ENCODE results near the gene PLBD1.
A peak's percentile ranks its signal among the peaks of the same experiment; 100 is the strongest.

Gene PLBD1

GRCh38 chr12:14545144-14546124 lies 22.2 kb downstream of the PLBD1 start:
- DNase-seq (ENCODE audit: low spot score) = no peak
- TF ChIP-seq, protein P1, sequence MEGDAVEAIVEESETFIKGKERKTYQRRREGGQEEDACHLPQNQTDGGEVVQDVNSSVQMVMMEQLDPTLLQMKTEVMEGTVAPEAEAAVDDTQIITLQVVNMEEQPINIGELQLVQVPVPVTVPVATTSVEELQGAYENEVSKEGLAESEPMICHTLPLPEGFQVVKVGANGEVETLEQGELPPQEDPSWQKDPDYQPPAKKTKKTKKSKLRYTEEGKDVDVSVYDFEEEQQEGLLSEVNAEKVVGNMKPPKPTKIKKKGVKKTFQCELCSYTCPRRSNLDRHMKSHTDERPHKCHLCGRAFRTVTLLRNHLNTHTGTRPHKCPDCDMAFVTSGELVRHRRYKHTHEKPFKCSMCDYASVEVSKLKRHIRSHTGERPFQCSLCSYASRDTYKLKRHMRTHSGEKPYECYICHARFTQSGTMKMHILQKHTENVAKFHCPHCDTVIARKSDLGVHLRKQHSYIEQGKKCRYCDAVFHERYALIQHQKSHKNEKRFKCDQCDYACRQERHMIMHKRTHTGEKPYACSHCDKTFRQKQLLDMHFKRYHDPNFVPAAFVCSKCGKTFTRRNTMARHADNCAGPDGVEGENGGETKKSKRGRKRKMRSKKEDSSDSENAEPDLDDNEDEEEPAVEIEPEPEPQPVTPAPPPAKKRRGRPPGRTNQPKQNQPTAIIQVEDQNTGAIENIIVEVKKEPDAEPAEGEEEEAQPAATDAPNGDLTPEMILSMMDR (IDR thresholded peaks at IDR 0.05; ENCODE audit: extremely low read depth, insufficient read depth, missing control alignments) = no peak
- in situ Hi-C loops (cut with MboI; ENCODE audit: low pct_unique_long_range_greater_than_20kb, low sequenced_read_pairs, unreplicated experiment) = no loop called here

- in situ Hi-C loops (cut with MboI; ENCODE audit: low pct_unique_long_range_greater_than_20kb, low sequenced_read_pairs, unreplicated experiment) = no loop called here
- TF ChIP-seq, protein P1 (IDR thresholded peaks at IDR 0.05; ENCODE audit: extremely low read depth, insufficient read depth, missing control alignments) = no peak
- peak; percentile 46 for DNase-seq (ENCODE audit: low spot score)
Measured at GRCh38 chr12:14540801-14541462, 26.8 kb downstream of the PLBD1 start.

- TF ChIP-seq, protein P1 (IDR thresholded peaks at IDR 0.05; ENCODE audit: extremely low read depth, insufficient read depth, missing control alignments) = no peak
- in situ Hi-C loops (cut with MboI; ENCODE audit: low pct_unique_long_range_greater_than_20kb, low sequenced_read_pairs, unreplicated experiment) = no loop called here
- no peak for DNase-seq (ENCODE audit: low spot score)
Measured at GRCh38 chr12:14537088-14537487, 30.6 kb downstream of the PLBD1 start.

DNA sequence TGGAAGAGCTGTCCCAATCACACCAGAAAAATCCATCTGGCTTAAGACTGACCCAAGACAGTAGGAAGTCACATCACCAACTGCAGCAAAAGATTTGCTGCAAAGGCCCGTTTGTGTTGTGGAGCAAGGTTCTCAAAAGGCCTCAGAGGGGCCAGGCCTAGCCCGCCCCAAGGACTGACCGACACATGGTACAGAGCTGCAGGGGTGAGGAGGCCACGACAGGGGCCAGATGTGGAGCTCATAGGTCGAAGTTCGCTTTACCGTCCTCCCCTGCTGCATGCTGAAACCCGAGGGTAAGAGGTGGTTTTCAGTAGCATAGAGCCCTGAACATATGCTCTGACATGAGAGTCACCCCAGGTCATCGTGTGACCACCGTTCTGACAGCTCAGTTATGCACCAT lies 35.5 kb downstream of the PLBD1 start:
- TF ChIP-seq, protein P1 (IDR thresholded peaks at IDR 0.05; ENCODE audit: extremely low read depth, insufficient read depth, missing control alignments) = no peak
- no peak for DNase-seq (ENCODE audit: low spot score)
- in situ Hi-C loops (cut with MboI; ENCODE audit: low pct_unique_long_range_greater_than_20kb, low sequenced_read_pairs, unreplicated experiment) = no loop called here

DNA sequence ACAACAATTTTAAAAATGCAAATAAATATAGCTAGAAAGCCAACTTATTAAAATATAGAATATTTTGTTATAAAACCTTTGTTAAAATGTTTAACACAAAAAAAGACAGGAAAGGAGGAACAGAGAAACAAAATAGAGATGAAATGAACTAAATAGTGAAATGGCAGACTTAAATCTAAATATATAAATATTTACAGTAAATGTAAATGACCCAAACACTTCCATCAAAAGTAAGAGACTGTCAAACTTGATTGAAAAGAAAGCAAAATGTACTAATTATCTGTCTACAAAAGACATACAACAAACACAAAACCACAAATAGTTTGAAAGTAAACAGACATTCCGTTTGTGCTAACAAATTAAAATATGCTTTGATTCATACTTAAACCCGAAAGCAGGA lies 41.7 kb downstream of the PLBD1 start:
- TF ChIP-seq, protein P1 (IDR thresholded peaks at IDR 0.05; ENCODE audit: extremely low read depth, insufficient read depth, missing control alignments) = no peak
- DNase-seq (ENCODE audit: low spot score) = no peak
- in situ Hi-C loops (cut with MboI; ENCODE audit: low pct_unique_long_range_greater_than_20kb, low sequenced_read_pairs, unreplicated experiment) = no loop called here

DNA sequence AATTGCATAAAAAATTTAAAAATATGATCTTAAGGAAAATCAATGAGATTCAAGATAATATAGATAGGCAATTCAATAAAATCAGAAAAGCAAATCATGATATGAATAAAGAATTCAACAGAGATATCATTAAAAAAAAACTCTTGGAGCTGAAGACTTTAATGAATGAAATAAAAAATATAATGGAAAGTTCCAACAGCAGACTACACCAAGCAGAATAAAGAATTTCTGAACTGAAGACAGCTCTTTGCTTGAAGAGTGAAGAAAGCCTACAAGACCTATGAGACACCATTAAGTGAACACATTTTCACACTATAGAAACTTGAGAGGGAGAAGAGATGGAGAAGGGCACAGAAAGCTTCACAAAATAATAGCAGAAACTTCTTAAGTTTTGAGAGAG lies 45.9 kb downstream of the PLBD1 start:
- TF ChIP-seq, protein P1 (IDR thresholded peaks at IDR 0.05; ENCODE audit: extremely low read depth, insufficient read depth, missing control alignments) = no peak
- in situ Hi-C loops (cut with MboI; ENCODE audit: low pct_unique_long_range_greater_than_20kb, low sequenced_read_pairs, unreplicated experiment) = no loop called here
- no peak for DNase-seq (ENCODE audit: low spot score)

Data from GM13977 (cell line).